ENCODE measurements around the gene TMEM200A. TPM values are rescaled to one million over a fixed set of nuclear protein-coding genes. Genes with fewer than 3 reads are reported as not detected.

Gene TMEM200A
- 2.6 TPM in 1 of 2 replicates, not detected in the other for total RNA-seq

DNA sequence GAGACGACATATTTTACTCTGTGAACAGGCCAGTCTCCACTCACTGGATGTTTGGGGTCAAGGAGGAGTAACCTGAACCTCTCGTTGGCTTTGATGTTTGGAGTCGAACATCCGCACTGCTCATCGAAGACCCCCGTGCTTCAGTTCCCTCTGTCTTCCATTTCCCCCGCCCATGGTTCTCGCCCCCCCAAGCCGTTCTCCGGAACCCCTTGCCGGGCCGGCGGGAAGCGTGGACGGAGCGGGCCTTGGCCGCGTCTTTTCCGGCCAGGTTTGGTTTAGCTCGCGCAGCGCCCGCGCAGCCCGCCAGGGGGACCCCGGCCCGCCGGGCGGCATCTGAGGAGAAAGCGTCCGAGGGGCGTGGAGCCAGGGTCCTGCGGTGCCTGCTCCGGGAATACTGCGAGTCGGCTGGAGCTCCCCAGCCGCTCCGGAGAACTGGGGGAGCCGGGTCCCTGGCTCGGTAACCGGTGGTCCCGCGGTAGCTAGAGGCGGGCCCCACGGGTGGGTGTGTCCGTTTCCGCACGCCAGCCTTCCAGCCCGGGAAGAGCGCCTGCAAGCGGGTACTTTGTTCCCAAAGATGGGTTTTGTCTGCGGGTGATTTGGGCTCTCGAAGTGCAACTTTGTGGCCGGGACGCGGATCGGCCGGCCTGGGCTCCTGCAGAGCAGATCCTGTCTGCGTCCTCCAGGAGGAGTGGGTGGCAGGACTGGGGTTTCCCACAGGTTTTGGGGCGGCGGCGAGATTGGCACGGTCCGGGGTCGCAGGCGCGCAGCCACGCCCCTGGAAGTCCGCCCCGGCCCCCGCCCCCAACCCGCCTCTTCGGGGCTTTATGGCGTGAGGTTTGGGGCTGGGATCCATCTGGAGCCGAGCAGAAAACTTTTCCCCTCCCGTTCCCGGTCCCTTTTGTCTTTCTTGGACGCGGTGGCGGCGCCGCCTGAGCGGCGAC, at the start of gene TMEM200A:
Gene TMEM200A, plus strand, starts transcription at position 852 of the 941 bp plus-strand sequence. CDS start 74,406 bp downstream, outside the sequence.

Other genes with a start within 250 kb of the TMEM200A start
- not detected in 2 replicates for gene SAMD3, start 143.1 kb upstream of the TMEM200A start, total RNA-seq